HEK293T (cell line): ENCODE results near the gene PSMD2.

Experiments used
- CTCF ChIA-PET: fragments of 350-600 bp; formaldehyde crosslinking; extraction: SDS; loops from one replicate; lab custom pipeline; 2021; ENCODE audit warnings: antibody characterized with exemption, inconsistent platforms; lab: Yijun Ruan, JAX
- POLR2A ChIA-PET: fragments of 350-600 bp; formaldehyde crosslinking; extraction: SDS; loops from one replicate; lab custom pipeline; 2020; ENCODE audit warnings: antibody characterized with exemption, inconsistent platforms; lab: Yijun Ruan, JAX
- DNase-seq: peaks from one replicate; pipeline ENCODE4 v3.0.0; 2012; ENCODE audit warnings: mixed read lengths; ENCODE audit errors: extremely low spot score
- BHLHE40 ChIP-seq: fragments of 450-650 bp; IDR thresholded peaks from 2 replicates; pipeline ENCODE4 v1.6.1; 2016; ENCODE audit warnings: mild to moderate bottlenecking, moderate library complexity, borderline replicate concordance
- HDGF ChIP-seq: fragments of 450-650 bp; IDR thresholded peaks from 2 replicates; pipeline ENCODE4 v1.6.1; 2017; ENCODE audit warnings: antibody characterized with exemption, borderline replicate concordance
- TARDBP ChIP-seq: fragments of 450-650 bp; IDR thresholded peaks from 2 replicates; pipeline ENCODE4 v1.6.1; 2016
- ZNF384 ChIP-seq: fragments of 450-650 bp; IDR thresholded peaks from 2 replicates; pipeline ENCODE4 v1.6.1; 2016

PSMD2 gene

DNA sequence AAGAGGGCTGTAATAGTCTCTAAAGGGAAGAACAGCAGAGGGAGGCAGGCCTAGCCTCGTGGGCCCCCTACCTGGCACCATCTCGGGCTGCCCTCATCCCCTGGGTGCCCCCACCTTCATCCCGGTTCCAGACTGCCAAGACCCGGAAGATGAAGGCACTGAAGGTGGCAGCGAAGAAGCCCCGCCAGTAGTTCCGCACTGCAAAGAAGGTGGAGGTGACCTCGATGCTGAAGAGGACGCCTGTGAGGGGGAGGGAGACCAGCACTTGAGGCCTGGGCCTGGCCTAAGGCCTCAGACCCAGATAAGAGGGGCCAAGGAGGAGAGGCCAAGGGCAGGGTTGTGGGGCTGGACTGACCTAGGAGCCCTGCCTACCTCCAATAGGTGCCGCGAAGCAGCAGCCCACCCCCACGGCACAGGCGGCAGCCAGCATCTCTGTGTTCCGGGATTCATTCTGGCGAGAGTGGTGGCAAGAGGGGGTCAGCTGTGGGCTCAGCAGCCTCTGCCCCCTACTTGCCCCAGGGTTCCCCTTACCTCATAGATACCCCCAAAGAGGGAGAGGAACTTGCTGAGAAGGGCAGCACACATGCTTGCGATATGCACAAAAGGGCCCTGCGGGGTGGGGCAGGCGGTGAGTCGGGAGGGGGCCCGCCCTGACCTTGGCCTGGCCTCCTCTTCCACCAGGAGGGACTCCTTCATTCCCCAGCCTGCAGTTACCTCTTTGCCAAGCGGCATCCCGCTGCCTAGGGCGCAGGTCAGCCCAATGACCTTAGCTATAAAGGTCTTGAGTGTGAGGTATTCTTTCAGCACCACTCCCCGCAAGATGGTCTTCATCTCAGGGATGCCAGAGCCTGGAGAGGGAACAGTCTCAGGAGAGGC lies 58.4 kb downstream of the PSMD2 start:
- ChIA-PET POLR2A (no interaction called here), CTCF (no interaction called here)
- TF ChIP-seq TARDBP (no peak), ZNF384 (no peak)
- no peak for DNase-seq

DNA sequence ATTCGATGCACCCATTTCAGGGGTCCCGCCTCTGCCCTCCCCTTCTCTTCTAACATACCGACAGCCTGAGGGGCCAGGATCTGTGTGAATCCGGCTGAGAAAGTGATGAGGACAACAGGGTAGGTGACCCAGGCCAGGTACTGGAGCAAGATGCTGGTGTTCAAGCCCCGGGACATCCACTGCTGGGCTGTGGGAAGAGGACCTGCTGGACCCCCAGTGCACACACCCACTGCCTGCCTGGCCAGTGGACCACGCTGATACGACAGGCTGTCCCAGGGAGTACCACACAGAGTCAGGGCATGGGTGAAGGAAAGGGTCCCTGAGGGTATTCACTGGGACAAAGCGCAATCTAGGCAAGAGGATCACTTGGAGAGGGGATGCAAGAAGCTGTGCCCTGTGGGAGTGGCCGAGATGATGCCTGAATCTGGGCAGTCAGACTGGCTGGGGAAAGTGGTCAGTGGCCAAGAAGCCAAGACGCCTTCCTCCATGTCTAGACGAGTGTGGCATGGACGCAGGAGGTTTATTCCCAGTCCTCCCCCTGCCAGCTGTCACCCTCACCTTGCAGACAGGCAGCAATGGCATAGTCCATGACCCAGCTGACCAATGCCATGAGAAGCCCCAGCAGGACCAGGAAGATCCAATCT lies 59.2 kb downstream of the PSMD2 start:
- TF ChIP-seq BHLHE40 = no peak
- no peak for TF ChIP-seq HDGF
- no peak for TF ChIP-seq ZNF384
- ChIA-PET CTCF (no interaction called here), POLR2A (no interaction called here)
- no peak for DNase-seq
